Raji (cell line): ENCODE results near the gene ZNF80.

Source experiments
- POLR2A ChIP-seq: IDR thresholded peaks from 2 replicates; pipeline ENCODE4 v1.6.1; 2011; ENCODE audit warnings: low read depth, low read length, control low read depth; ENCODE audit not compliant: insufficient read depth

The ZNF80 gene

GRCh38 chr3:114221165-114221880 lies 16.1 kb downstream of the ZNF80 start:
- TF ChIP-seq POLR2A, result no peak

- no peak for TF ChIP-seq POLR2A
Observed at GRCh38 chr3:114219741-114220140, 17.6 kb downstream of the ZNF80 start.

- TF ChIP-seq POLR2A, result no peak
Observed at GRCh38 chr3:114218578-114219185, 18.7 kb downstream of the ZNF80 start.

- TF ChIP-seq POLR2A, result no peak
Observed at GRCh38 chr3:114218006-114218405, 19.4 kb downstream of the ZNF80 start.

DNA sequence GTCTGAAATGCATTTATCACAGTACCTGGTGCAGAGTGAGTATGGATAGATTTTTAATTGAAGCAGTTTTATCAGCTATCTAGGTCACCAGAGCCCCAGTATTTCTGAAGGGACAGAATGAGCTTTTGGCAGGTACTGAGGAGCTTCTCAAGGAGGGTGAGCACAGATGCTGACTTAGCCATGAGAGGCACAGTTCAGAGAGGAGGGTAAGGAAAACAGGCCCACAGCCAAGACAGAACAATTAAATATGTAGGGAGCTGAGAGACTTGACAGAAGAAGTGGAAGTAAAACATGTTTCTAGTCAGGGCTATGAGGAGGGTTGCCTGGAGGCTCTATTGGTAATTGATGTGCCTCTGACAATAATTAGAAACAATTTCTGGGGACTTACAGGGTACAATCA lies 20.1 kb downstream of the ZNF80 start:
- TF ChIP-seq POLR2A, result no peak

DNA sequence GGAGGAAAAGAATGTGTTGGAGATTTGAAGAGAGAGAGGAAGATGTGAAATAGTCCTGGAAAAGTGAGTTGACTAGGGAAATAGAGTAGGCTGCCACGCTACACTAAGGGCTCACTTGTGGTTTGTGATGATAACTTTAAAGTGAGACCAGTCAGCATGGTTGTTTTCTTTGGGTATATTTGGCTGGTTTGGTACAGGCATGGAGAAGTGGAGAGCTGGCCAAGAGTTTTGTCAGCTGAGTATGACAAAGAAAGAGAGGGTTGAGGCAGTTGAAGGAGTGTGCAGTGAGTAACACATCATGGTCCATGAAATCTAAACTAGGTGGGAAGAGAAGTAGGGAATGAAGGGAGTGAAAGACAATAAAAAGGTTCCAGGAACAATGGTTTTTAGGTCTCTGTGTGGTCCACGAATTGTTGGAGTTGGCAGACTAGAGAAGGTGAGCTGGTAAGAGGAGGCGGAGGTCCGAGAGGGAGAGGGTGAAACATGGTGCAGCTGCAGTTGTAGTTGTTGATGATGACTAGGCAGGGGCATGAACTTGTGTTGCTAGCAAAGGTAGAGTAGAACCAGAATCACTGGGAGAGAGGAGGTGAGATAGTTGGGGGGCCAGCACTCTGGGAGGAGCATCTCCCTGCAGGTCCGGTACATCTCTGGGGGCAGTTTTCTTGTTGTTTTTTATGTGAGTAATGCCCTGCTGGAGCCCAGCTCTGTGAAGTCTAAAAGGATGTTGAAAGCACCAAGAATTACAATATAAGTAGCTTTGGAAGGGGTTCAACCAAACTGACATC lies 21.0 kb downstream of the ZNF80 start:
- TF ChIP-seq POLR2A, result no peak

- no peak for TF ChIP-seq POLR2A
Observed at GRCh38 chr3:114214542-114215341, 22.6 kb downstream of the ZNF80 start.

DNA sequence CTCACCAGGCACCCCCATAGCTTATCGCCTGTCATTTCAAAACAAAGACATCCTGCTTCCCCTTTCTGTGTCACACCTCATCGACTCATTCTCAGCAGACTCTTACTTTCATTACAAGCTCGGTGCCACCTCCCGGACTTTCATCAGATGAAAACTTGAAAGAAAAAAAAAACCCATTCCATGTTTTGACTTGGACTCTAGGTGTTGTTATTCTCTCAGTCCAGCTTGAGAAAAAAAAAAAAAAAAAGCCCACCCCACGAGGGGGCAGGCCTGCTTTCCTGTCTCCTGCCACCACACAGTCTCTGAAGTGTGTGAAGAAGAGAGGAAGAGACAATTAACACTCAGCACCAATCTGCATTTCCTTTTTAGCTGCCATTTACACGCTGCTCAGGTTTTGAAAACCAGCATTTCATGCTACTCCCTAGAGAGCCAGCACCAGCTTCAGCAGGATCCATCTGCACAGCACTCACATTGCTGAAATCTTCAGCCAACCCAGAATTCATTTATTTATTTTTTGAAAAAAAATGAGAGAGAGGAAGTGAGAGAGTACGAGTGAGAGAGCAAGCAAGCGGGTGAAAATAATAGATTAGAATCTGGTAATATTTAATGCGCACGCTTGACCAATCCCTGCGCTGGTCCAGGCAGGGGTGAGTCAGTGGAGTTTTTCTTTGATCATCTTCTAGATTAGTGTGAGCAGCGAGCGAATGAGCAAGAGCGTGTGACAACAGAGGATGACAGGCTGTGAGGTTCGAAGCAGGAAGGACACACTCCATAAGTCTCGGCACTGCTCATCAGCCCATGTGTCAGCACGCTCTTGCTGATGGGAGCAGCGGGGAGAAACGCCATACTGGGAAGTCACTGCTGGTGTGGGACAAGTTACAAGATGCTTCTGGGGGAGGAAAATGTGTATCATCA lies 23.5 kb downstream of the ZNF80 start:
- peak; percentile 85 for TF ChIP-seq POLR2A

GRCh38 chr3:114213292-114213626 lies 24.1 kb downstream of the ZNF80 start:
- TF ChIP-seq POLR2A, result no peak

DNA sequence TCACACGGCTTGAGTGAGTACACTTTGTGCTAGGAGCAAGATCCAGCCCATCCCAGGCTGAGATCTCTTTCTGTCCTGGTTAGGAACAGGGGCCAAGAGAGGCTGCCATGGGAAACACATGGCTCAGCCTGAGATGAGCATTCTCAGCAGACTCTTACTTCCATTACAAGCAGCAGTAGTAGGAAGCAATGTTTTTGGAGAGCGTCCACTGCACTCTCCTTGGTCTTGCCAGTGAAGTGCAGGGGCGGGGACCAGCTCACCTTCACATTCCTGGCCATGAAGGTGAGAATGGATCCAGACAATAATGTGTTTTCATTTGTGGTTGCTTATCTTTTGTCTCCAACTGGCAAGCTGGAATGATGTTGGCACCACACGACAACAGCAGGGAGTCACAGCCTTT lies 24.7 kb downstream of the ZNF80 start:
- TF ChIP-seq POLR2A, result no peak

- TF ChIP-seq POLR2A, result no peak
Observed at GRCh38 chr3:114207768-114208167, 29.6 kb downstream of the ZNF80 start.

DNA sequence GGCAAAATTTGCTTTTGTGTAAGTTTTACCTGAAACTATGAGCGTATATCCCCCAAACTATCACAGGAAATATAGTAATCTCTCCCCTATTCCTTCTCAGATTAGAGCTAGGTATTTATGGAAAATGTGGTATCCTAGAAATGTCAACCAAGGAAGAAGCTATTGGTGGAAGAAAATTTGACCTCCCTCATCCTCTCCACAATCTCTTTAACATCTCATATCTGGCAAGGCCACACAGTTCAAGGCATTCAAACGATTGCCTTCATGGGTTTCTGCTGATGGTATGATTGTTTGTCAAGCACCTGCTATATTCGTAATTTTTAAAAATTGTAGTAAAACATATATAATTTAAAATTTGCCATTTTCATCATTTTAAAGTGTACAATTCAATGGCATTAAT lies 31.0 kb downstream of the ZNF80 start:
- no peak for TF ChIP-seq POLR2A

DNA sequence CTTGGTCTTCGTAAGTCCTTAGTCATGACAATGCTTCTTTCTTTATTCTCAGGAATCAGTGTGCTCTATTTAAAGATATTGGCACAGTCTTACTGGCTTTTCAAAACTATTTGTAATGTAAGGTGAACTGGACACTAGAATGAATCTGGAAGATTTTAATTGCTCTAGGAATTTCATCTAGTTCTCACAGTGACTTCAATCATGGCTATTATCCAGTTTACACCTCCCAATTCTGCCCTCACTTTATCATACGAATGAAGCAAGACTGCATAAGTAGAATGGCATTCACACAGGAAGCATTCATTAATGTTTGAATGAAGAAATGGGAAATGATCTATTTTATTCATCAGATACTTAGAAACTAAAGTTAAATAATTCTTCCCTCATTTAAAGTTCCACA lies 31.8 kb downstream of the ZNF80 start:
- TF ChIP-seq POLR2A, result no peak

- TF ChIP-seq POLR2A, result no peak
Observed at GRCh38 chr3:114194750-114195149, 42.6 kb downstream of the ZNF80 start.
